ENCODE measurements around the gene SUPT3H.

The SUPT3H gene

DNA sequence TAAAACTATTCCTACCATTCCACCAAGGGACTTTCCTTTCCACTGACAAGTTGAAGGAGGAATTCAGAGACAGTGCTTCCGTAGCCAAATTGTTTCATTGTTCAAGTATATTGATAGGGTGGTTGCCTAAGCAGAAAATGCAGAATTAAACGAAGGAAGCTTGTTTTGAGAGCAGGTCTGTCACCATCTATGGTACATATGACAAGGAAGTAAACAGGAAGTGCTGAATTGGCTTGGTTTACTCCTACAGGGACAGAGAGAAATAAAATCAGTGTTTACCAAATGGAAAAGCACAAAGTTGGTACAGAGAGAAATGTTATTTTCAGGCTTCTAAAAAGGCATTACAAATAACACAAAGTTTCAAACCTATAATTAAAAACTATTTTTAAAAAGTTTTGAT is 568.5 kb downstream of the SUPT3H start:
- H3K4me3 ChIP-seq (ENCODE audit: low read length in 2 of 2) = no peak overlapping the region
- H3K36me3 ChIP-seq (ENCODE audit: control insufficient read depth in 2 of 2, insufficient read depth in 2 of 2, low read length in 2 of 2) = no peaks in the 10 kb centered on the region
- H3K4me1 ChIP-seq (ENCODE audit: control insufficient read depth in 2 of 2, insufficient read depth in 2 of 2, low read length in 2 of 2) = peaks cover 4% of the 10 kb centered on the region in 2 donors
- no peaks in the 10 kb centered on the region for H3K27me3 ChIP-seq (ENCODE audit: control insufficient read depth in 2 of 2, insufficient read depth in 2 of 2, low read length in 2 of 2)
- no peaks in the 10 kb centered on the region for H3K9me3 ChIP-seq (ENCODE audit: control insufficient read depth in 2 of 2, low read length in 2 of 2)
- H3K27ac ChIP-seq (ENCODE audit: low read depth in 2 of 2, low read length in 2 of 2) = no peak overlapping the region
- no peak overlapping the region for H3K9ac ChIP-seq (ENCODE audit: low read depth in 1 of 2, low read length in 2 of 2)

DNA sequence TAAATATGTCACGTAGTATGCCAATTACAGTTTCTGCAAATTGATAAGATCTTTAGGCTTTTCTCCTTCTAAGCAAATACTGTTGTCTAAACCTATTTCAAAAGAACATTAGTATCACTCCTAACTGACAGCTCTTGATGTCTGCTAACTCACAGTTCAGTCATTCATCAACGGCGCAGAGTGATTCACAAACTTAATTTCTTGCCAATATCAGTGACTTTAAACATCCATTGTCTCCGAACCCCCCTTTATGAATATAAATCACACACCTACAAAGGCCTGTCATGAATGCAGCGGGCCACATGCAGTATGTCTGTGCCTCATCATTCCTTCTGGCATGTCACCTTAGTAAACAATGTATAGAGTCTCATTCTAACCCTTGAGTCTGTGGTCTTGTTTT is 569.6 kb downstream of the SUPT3H start:
- Histone ChIP-seq H3K27ac (ENCODE audit: low read depth in 2 of 2, low read length in 2 of 2) (no peak overlapping the region), H3K4me3 (ENCODE audit: low read length in 2 of 2) (no peak overlapping the region), H3K9me3 (ENCODE audit: control insufficient read depth in 2 of 2, low read length in 2 of 2) (no peaks in the 10 kb centered on the region), H3K36me3 (ENCODE audit: control insufficient read depth in 2 of 2, insufficient read depth in 2 of 2, low read length in 2 of 2) (no peaks in the 10 kb centered on the region), H3K9ac (ENCODE audit: low read depth in 1 of 2, low read length in 2 of 2) (no peak overlapping the region), H3K4me1 (ENCODE audit: control insufficient read depth in 2 of 2, insufficient read depth in 2 of 2, low read length in 2 of 2) (peaks cover 4% of the 10 kb centered on the region in 2 donors), H3K27me3 (ENCODE audit: control insufficient read depth in 2 of 2, insufficient read depth in 2 of 2, low read length in 2 of 2) (no peaks in the 10 kb centered on the region)

DNA sequence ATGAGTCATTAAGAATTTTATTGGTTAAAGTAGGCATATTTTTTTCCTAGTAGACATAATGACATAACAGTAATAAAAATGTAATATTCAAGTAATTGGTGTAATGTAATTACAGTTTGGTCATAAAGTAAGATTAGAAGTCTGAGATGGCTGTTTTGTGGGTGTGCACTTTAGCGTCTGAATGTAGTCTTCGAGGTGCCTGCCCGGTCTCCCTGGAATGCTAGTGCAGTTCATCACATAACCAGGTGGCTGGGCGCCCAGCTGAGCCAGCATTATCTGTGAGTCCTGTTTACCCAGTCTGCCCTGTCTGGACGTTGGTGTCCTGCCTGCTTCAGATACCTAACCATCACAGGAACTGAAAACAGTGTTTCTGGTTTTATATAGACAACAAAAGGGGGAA is 571.1 kb downstream of the SUPT3H start:
- no peaks in the 10 kb centered on the region for H3K9me3 ChIP-seq (ENCODE audit: control insufficient read depth in 2 of 2, low read length in 2 of 2)
- H3K27me3 ChIP-seq (ENCODE audit: control insufficient read depth in 2 of 2, insufficient read depth in 2 of 2, low read length in 2 of 2) = no peaks in the 10 kb centered on the region
- no peak overlapping the region for H3K4me3 ChIP-seq (ENCODE audit: low read length in 2 of 2)

DNA sequence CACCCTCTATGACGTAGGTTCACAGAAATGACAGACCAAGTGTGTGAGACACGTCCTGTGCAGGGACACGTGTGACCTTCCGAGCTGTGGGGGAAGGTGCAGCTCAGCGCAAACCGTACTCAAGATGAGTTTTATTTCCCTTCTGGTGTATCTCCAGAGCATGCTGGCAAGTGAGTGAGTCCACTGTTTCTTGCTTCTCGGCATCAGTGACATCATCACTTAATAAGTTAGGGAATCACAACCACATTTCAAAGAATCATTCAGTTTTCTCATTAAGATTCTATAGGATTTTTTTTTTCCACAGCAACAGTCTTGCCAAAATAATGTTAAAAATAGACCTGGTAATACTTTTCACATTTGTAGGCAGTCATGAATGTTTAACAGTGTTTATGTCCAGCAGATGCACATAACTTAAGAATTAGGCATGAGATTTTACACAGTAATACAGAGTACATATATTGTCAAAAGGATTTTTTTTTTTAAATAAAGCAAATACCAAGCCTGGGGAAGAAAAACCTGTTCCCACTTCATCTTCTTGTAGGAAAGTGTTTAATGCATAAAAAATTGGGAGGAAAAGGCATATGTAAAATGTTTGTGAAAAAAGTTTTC is 572.4 kb downstream of the SUPT3H start:
- H3K9me3 ChIP-seq (ENCODE audit: control insufficient read depth in 2 of 2, low read length in 2 of 2) = no peaks in the 10 kb centered on the region
- no peak overlapping the region for H3K9ac ChIP-seq (ENCODE audit: low read depth in 1 of 2, low read length in 2 of 2)
- H3K4me3 ChIP-seq (ENCODE audit: low read length in 2 of 2) = no peak overlapping the region
- no peak overlapping the region for H3K27ac ChIP-seq (ENCODE audit: low read depth in 2 of 2, low read length in 2 of 2)
- no peaks in the 10 kb centered on the region for H3K27me3 ChIP-seq (ENCODE audit: control insufficient read depth in 2 of 2, insufficient read depth in 2 of 2, low read length in 2 of 2)
- peaks cover 4% of the 10 kb centered on the region in 2 donors for H3K4me1 ChIP-seq (ENCODE audit: control insufficient read depth in 2 of 2, insufficient read depth in 2 of 2, low read length in 2 of 2)
- H3K36me3 ChIP-seq (ENCODE audit: control insufficient read depth in 2 of 2, insufficient read depth in 2 of 2, low read length in 2 of 2) = no peaks in the 10 kb centered on the region

More for the DNA sequence above, 571.1 kb downstream of the SUPT3H start:
- Histone ChIP-seq H3K9ac (ENCODE audit: low read depth in 1 of 2, low read length in 2 of 2) (no peak overlapping the region), H3K27ac (ENCODE audit: low read depth in 2 of 2, low read length in 2 of 2) (no peak overlapping the region), H3K4me1 (ENCODE audit: control insufficient read depth in 2 of 2, insufficient read depth in 2 of 2, low read length in 2 of 2) (peaks cover 4% of the 10 kb centered on the region in 2 donors), H3K36me3 (ENCODE audit: control insufficient read depth in 2 of 2, insufficient read depth in 2 of 2, low read length in 2 of 2) (no peaks in the 10 kb centered on the region)

DNA sequence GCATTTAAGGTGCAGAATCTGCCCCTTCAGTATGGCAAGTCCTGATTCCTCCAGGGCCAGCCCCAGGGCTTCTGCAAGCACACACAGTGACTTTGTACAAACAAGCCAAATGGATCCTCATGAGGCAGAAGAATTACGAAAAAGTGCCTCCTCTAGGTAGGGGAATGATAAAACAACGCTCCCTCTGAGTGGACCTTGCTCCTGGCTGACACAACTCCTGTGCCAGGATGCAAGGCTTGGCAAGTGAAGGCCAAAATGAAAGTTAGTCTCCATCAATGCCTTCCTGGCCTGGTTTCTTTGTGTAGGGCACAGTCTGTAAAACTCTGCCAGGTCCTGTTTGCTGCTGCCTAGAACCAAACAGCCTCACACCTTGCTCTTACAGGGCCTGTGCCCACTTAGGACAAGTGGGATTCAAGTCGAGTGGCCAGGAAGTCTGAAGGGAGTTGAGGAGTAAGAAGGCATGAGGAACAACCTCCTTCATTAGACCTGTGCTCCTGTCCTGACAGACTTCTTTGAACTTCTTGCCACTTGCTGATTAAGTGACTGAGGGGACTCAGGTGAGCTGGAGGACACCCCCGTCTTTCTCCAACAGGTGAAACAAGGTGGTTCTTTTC is 573.1 kb downstream of the SUPT3H start:
- H3K9me3 ChIP-seq (ENCODE audit: control insufficient read depth in 2 of 2, low read length in 2 of 2) = no peaks in the 10 kb centered on the region
- H3K36me3 ChIP-seq (ENCODE audit: control insufficient read depth in 2 of 2, insufficient read depth in 2 of 2, low read length in 2 of 2) = no peaks in the 10 kb centered on the region
- no peak overlapping the region for H3K27ac ChIP-seq (ENCODE audit: low read depth in 2 of 2, low read length in 2 of 2)
- no peaks in the 10 kb centered on the region for H3K27me3 ChIP-seq (ENCODE audit: control insufficient read depth in 2 of 2, insufficient read depth in 2 of 2, low read length in 2 of 2)
- H3K4me3 ChIP-seq (ENCODE audit: low read length in 2 of 2) = no peak overlapping the region
- H3K9ac ChIP-seq (ENCODE audit: low read depth in 1 of 2, low read length in 2 of 2) = no peak overlapping the region
- peaks cover 4 to 6% of the 10 kb centered on the region in 2 donors for H3K4me1 ChIP-seq (ENCODE audit: control insufficient read depth in 2 of 2, insufficient read depth in 2 of 2, low read length in 2 of 2)

DNA sequence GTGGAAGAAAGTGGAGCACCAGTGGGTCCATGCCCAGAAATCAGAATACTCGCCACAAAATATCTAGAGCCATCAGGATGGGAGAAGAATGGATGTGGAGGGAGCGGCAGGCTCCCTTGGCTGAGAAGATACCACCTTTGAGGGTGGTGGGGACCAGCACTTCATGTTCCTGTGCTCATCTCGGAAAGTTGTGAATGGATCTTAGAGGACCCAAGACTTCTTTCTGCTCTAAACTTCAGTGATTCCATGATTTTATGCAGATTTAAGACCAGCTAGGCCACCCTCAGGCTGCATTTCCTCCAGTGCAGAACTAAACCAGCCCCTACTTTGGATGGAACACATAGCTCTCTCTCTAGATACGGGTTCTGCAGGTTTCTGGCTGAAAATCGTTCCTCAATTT is 573.7 kb downstream of the SUPT3H start:
- Histone ChIP-seq H3K27ac (ENCODE audit: low read depth in 2 of 2, low read length in 2 of 2) (no peak overlapping the region), H3K36me3 (ENCODE audit: control insufficient read depth in 2 of 2, insufficient read depth in 2 of 2, low read length in 2 of 2) (no peaks in the 10 kb centered on the region), H3K27me3 (ENCODE audit: control insufficient read depth in 2 of 2, insufficient read depth in 2 of 2, low read length in 2 of 2) (no peaks in the 10 kb centered on the region), H3K4me1 (ENCODE audit: control insufficient read depth in 2 of 2, insufficient read depth in 2 of 2, low read length in 2 of 2) (peaks cover 4 to 6% of the 10 kb centered on the region in 2 donors), H3K4me3 (ENCODE audit: low read length in 2 of 2) (no peak overlapping the region), H3K9me3 (ENCODE audit: control insufficient read depth in 2 of 2, low read length in 2 of 2) (no peaks in the 10 kb centered on the region), H3K9ac (ENCODE audit: low read depth in 1 of 2, low read length in 2 of 2) (no peak overlapping the region)

DNA sequence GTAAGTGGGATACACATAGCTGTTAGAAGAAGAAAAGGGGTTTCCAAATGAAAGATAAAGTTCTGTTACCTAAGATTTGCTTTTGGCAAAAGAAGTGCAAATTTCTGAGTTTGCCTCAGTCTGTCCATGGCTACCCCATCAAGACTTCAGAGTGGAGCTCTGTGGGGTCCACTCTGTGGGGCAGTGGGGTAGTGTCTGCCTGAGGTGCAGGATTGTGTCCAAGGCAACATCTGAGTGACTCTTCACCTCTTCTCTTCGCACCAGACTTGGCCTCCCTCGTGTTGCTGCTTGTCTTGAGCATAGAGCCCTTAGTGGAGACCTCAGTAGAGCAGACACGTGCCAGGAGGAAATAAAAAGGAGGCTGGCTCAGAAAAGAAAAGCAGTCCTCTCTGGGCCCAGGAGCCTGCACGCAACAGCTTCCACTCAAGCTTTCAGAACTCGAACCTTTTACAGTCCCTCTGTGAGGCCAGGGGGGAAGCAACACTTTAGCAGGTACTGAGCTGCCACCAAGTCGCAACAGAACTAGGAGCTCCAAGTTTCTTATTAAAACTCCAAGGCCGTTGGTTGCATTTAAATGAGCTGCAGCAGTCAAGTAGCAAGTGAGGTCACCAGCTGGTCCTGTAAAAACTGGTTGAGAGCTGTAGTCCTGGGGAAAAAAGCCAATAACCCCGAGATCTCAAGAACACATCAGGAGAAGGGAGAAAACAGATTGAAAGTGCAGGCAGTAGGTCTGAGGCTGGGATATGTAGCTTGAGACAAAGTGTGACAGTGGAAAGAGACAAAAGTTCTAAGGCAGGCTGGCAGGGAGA is 576.7 kb downstream of the SUPT3H start:
- no peak overlapping the region for H3K9ac ChIP-seq (ENCODE audit: low read depth in 1 of 2, low read length in 2 of 2)
- no peaks in the 10 kb centered on the region for H3K36me3 ChIP-seq (ENCODE audit: control insufficient read depth in 2 of 2, insufficient read depth in 2 of 2, low read length in 2 of 2)
- H3K4me3 ChIP-seq (ENCODE audit: low read length in 2 of 2) = no peak overlapping the region
- H3K9me3 ChIP-seq (ENCODE audit: control insufficient read depth in 2 of 2, low read length in 2 of 2) = no peaks in the 10 kb centered on the region
- H3K27ac ChIP-seq (ENCODE audit: low read depth in 2 of 2, low read length in 2 of 2) = no peak overlapping the region
- peaks cover 0 to 3% of the 10 kb centered on the region in 2 donors for H3K4me1 ChIP-seq (ENCODE audit: control insufficient read depth in 2 of 2, insufficient read depth in 2 of 2, low read length in 2 of 2)
- no peaks in the 10 kb centered on the region for H3K27me3 ChIP-seq (ENCODE audit: control insufficient read depth in 2 of 2, insufficient read depth in 2 of 2, low read length in 2 of 2)

DNA sequence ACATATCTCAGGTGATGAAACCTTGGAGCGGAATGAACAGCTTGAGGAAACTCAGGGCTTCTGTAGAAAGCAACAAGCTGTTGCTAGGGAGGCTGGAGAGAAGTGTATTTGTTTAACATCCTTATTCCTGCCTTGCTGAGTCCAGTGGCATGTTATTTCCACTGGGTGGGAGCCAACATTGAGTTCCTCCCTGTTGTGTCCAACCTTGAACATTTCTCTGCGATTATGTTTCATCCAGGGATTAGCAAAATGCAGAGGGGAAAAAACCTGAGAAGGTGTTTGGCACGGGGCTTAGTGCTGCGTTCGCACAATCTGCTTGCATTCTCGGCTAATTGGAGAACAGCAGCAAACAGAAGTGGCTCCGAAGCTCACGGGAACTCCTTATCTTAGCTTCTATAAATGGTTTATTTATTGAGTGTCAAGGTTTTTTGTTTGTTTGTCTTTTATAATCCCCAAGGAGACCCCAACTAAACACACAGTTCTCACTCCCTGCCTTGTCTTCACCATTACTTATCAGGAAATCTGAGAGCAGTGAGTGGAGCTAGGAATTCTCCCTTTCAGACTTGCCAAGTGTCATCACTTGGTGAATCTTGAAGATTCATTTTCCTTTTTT is 577.5 kb downstream of the SUPT3H start:
- Histone ChIP-seq H3K36me3 (ENCODE audit: control insufficient read depth in 2 of 2, insufficient read depth in 2 of 2, low read length in 2 of 2) (no peaks in the 10 kb centered on the region), H3K9ac (ENCODE audit: low read depth in 1 of 2, low read length in 2 of 2) (no peak overlapping the region), H3K27ac (ENCODE audit: low read depth in 2 of 2, low read length in 2 of 2) (no peak overlapping the region), H3K27me3 (ENCODE audit: control insufficient read depth in 2 of 2, insufficient read depth in 2 of 2, low read length in 2 of 2) (no peaks in the 10 kb centered on the region), H3K4me1 (ENCODE audit: control insufficient read depth in 2 of 2, insufficient read depth in 2 of 2, low read length in 2 of 2) (peaks cover 0 to 3% of the 10 kb centered on the region in 2 donors), H3K4me3 (ENCODE audit: low read length in 2 of 2) (no peak overlapping the region), H3K9me3 (ENCODE audit: control insufficient read depth in 2 of 2, low read length in 2 of 2) (no peaks in the 10 kb centered on the region)

DNA sequence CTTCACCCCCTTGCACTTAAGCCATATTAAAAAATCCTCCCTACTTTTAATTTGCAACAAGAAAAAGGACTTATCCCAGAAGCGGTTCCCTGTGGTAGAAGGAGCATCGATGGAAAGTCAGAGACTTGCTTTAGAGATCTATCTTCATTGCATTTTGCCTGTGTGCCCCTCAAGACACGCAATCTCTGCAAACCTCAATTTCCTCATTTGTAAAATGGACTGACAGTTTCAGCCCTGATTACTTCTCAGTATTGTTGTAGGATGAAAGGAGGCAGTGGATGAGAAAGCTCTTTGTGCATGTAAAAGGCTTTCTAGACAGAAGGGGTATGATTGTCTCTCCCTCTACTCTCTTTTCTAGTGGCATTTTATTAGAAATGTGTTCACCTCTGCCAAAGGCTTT is 580.0 kb downstream of the SUPT3H start:
- Histone ChIP-seq H3K36me3 (ENCODE audit: control insufficient read depth in 2 of 2, insufficient read depth in 2 of 2, low read length in 2 of 2) (no peaks in the 10 kb centered on the region), H3K27me3 (ENCODE audit: control insufficient read depth in 2 of 2, insufficient read depth in 2 of 2, low read length in 2 of 2) (no peaks in the 10 kb centered on the region), H3K4me1 (ENCODE audit: control insufficient read depth in 2 of 2, insufficient read depth in 2 of 2, low read length in 2 of 2) (peaks cover 0 to 3% of the 10 kb centered on the region in 2 donors), H3K9ac (ENCODE audit: low read depth in 1 of 2, low read length in 2 of 2) (no peak overlapping the region), H3K4me3 (ENCODE audit: low read length in 2 of 2) (no peak overlapping the region), H3K9me3 (ENCODE audit: control insufficient read depth in 2 of 2, low read length in 2 of 2) (no peaks in the 10 kb centered on the region), H3K27ac (ENCODE audit: low read depth in 2 of 2, low read length in 2 of 2) (no peak overlapping the region)

DNA sequence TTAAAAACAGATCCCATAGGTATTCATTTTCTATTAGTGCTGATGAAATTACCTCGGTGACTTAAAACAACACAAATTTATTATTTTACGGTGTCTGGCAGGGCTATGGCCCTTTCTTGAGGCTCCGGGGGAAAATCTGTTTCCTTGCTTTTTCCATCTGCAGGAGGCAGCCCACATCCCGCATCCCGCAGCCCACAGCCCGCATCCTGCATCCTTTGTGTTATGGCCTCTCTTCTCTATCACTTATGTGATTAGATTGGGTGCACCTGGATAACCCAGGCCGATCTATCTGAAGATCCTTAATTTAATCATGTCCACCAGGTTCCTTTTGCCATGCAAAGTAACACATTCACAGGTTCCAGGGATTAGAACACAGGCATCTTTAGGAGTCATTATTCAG is 582.4 kb downstream of the SUPT3H start:
- peaks cover 0 to 2% of the 10 kb centered on the region in 2 donors for H3K4me1 ChIP-seq (ENCODE audit: control insufficient read depth in 2 of 2, insufficient read depth in 2 of 2, low read length in 2 of 2)
- H3K36me3 ChIP-seq (ENCODE audit: control insufficient read depth in 2 of 2, insufficient read depth in 2 of 2, low read length in 2 of 2) = no peaks in the 10 kb centered on the region
- no peak overlapping the region for H3K9ac ChIP-seq (ENCODE audit: low read depth in 1 of 2, low read length in 2 of 2)
- no peaks in the 10 kb centered on the region for H3K27me3 ChIP-seq (ENCODE audit: control insufficient read depth in 2 of 2, insufficient read depth in 2 of 2, low read length in 2 of 2)
- no peaks in the 10 kb centered on the region for H3K9me3 ChIP-seq (ENCODE audit: control insufficient read depth in 2 of 2, low read length in 2 of 2)
- no peak overlapping the region for H3K27ac ChIP-seq (ENCODE audit: low read depth in 2 of 2, low read length in 2 of 2)
- H3K4me3 ChIP-seq (ENCODE audit: low read length in 2 of 2) = no peak overlapping the region
